Mesenchymal stem cell (in vitro differentiated cells and primary cell): ENCODE data around the gene EFCAB13.

Source experiments
- DNase-seq: peaks from one replicate; pipeline ENCODE4 v3.0.0-alpha.2; 2013
- H2AFZ ChIP-seq: one replicate; pipeline ENCODE4 v1.6.1; 2013; ENCODE audit warnings: low read depth, mild to moderate bottlenecking, control low read depth, inconsistent platforms, low read length, moderate library complexity
- H2AK5ac ChIP-seq: 2 replicates; pipeline ENCODE4 v1.6.1; 2013; ENCODE audit warnings: low read length, moderate library complexity, mild to moderate bottlenecking, inconsistent platforms; ENCODE audit not compliant: severe bottlenecking
- H2BK120ac ChIP-seq: one replicate; pipeline ENCODE4 v1.6.1; 2013; ENCODE audit warnings: low read depth, mild to moderate bottlenecking, inconsistent platforms, low read length, moderate library complexity
- H2BK12ac ChIP-seq, 2 experiments: one replicate each; pipeline ENCODE4 v1.6.1; 2013; ENCODE audit warnings: inconsistent platforms in 2 of 2, low read length in 2 of 2, mild to moderate bottlenecking in 2 of 2, moderate library complexity in 2 of 2, control low read depth in 1 of 2
- H2BK15ac ChIP-seq: one replicate; pipeline ENCODE4 v1.6.1; 2013; ENCODE audit warnings: mild to moderate bottlenecking, low read depth, inconsistent platforms; ENCODE audit not compliant: poor library complexity, severe bottlenecking
- H2BK5ac ChIP-seq: 2 replicates; pipeline ENCODE4 v1.6.1; 2013; ENCODE audit warnings: low read depth, mild to moderate bottlenecking, low read length, control low read depth, inconsistent platforms; ENCODE audit not compliant: poor library complexity, severe bottlenecking
- H3K14ac ChIP-seq, 2 experiments: one replicate each; pipeline ENCODE4 v1.6.1; 2013; ENCODE audit warnings: inconsistent platforms in 2 of 2, low read length in 2 of 2, control low read depth in 1 of 2, mild to moderate bottlenecking in 1 of 2, moderate library complexity in 1 of 2
- H3K18ac ChIP-seq, 2 experiments: one replicate each; pipeline ENCODE4 v1.6.1; 2013; ENCODE audit warnings: inconsistent platforms in 2 of 2, low read length in 2 of 2, control low read depth in 1 of 2, low read depth in 1 of 2, mild to moderate bottlenecking in 1 of 2
- H3K23ac ChIP-seq, 2 experiments: one replicate each; pipeline ENCODE4 v1.6.1; 2013; ENCODE audit warnings: inconsistent platforms in 2 of 2, low read length in 2 of 2, mild to moderate bottlenecking in 2 of 2, moderate library complexity in 2 of 2, control low read depth in 1 of 2
- H3K27ac ChIP-seq: 2 replicates; pipeline ENCODE4 v1.5.1; 2013; ENCODE audit warnings: mild to moderate bottlenecking, moderate library complexity, low read length, control low read depth, inconsistent platforms; ENCODE audit not compliant: poor library complexity, severe bottlenecking
- H3K27me3 ChIP-seq, 2 experiments: 2 replicates each; pipeline versions ENCODE4 v1.6.1 to v1.7.0; 2013; ENCODE audit warnings: low read length in 2 of 2, mild to moderate bottlenecking in 2 of 2, moderate library complexity in 2 of 2, control low read depth in 1 of 2, inconsistent platforms in 1 of 2; ENCODE audit not compliant: control insufficient read depth in 1 of 2, insufficient read depth in 1 of 2
- H3K36me3 ChIP-seq, 2 experiments: 2 replicates each; pipeline versions ENCODE4 v1.6.1 to v1.7.0; 2013; ENCODE audit warnings: low read length in 2 of 2, control low read depth in 1 of 2, inconsistent platforms in 1 of 2, low read depth in 1 of 2, mild to moderate bottlenecking in 1 of 2; ENCODE audit not compliant: insufficient read depth in 2 of 2, control insufficient read depth in 1 of 2
- H3K4ac ChIP-seq, 2 experiments: one replicate each; pipeline ENCODE4 v1.6.1; 2013; ENCODE audit warnings: inconsistent platforms in 2 of 2, low read length in 2 of 2, mild to moderate bottlenecking in 2 of 2, moderate library complexity in 2 of 2, control low read depth in 1 of 2, low read depth in 1 of 2
- H3K4me1 ChIP-seq: 2 replicates; pipeline ENCODE4 v1.6.1; 2013; ENCODE audit warnings: low read depth, low read length, control low read depth; ENCODE audit not compliant: control insufficient read depth, insufficient read depth
- H3K4me2 ChIP-seq: 2 replicates; pipeline ENCODE4 v1.6.1; 2013; ENCODE audit warnings: low read length, mild to moderate bottlenecking, inconsistent platforms; ENCODE audit not compliant: poor library complexity, severe bottlenecking
- H3K4me3 ChIP-seq, 2 experiments: 2 replicates each; pipeline versions ENCODE4 v1.5.1 to v1.7.0; 2013; ENCODE audit warnings: low read length in 2 of 2, mild to moderate bottlenecking in 2 of 2, control low read depth in 1 of 2, low read depth in 1 of 2; ENCODE audit not compliant: insufficient read depth in 1 of 2
- H3K79me1 ChIP-seq: replicated peaks from 2 replicates; pipeline ENCODE4 v1.6.1; 2013; ENCODE audit warnings: mild to moderate bottlenecking, control low read depth, low read length, inconsistent platforms; ENCODE audit not compliant: poor library complexity, severe bottlenecking
- H3K9ac ChIP-seq: 2 replicates; pipeline ENCODE4 v1.7.0; 2013; ENCODE audit warnings: mild to moderate bottlenecking, low read length, moderate library complexity
- H3K9me3 ChIP-seq: 2 replicates; pipeline ENCODE4 v1.7.0; 2013; ENCODE audit warnings: mild to moderate bottlenecking, low read length; ENCODE audit not compliant: control insufficient read depth
- H4K8ac ChIP-seq: one replicate; pipeline ENCODE4 v1.6.1; 2013; ENCODE audit warnings: inconsistent platforms, mild to moderate bottlenecking, low read length, moderate library complexity
- H4K91ac ChIP-seq: one replicate; pipeline ENCODE4 v1.6.1; 2013; ENCODE audit warnings: mild to moderate bottlenecking, low read length, inconsistent platforms
- WGBS: methylation state at CpG from one replicate; pipeline ENCODE4 v1.1.7; 2013; ENCODE audit warnings: mixed read lengths; 5-methylcytosine and 5-hydroxymethylcytosine counted together

Gene EFCAB13

GRCh38 chr17:47286198-47286914, 37.4 kb upstream of the EFCAB13 start:
- peak overlapping the region in 1 of 2 experiments; percentile 12 for H2BK12ac ChIP-seq
- H3K9me3 ChIP-seq = no peaks in the 10 kb centered on the region
- H2AFZ ChIP-seq = no peak overlapping the region
- H3K36me3 ChIP-seq = peaks cover 54 to 100% of the 10 kb centered on the region in 2 experiments
- no peak overlapping the region for H2BK120ac ChIP-seq
- H3K18ac ChIP-seq = no peak overlapping the region
- H3K27me3 ChIP-seq = no peaks in the 10 kb centered on the region
- peaks cover 7% of the 10 kb centered on the region for H3K4me1 ChIP-seq
- no peak overlapping the region for H2BK5ac ChIP-seq
- no peak overlapping the region for H3K27ac ChIP-seq
- no peak overlapping the region for H2BK15ac ChIP-seq
- H4K91ac ChIP-seq = no peak overlapping the region
- peak overlapping the region; percentile 71 for H3K9ac ChIP-seq
- no peak overlapping the region for H3K4ac ChIP-seq
- no peak overlapping the region for H4K8ac ChIP-seq
- 94% methylated on average over 6 of the region's 6 CpGs for WGBS
- H3K4me3 ChIP-seq = no peak overlapping the region
- H2AK5ac ChIP-seq = peak overlapping the region; percentile 35
- DNase-seq = no peak
- no peak overlapping the region for H3K14ac ChIP-seq
- H3K79me1 ChIP-seq = peaks cover 17% of the 10 kb centered on the region
- H3K23ac ChIP-seq = no peak overlapping the region
- no peak overlapping the region for H3K4me2 ChIP-seq

- Histone ChIP-seq H2BK12ac (peak overlapping the region in 1 of 2 experiments; percentile 4), H4K8ac (no peak overlapping the region), H3K27me3 (no peaks in the 10 kb centered on the region), H2BK5ac (no peak overlapping the region), H3K23ac (no peak overlapping the region), H3K9ac (peak overlapping the region; percentile 71), H2AK5ac (peak overlapping the region; percentile 35), H3K36me3 (peaks cover 57 to 100% of the 10 kb centered on the region in 2 experiments), H3K27ac (no peak overlapping the region), H3K9me3 (no peaks in the 10 kb centered on the region), H3K4me2 (no peak overlapping the region), H3K4me1 (peaks cover 6% of the 10 kb centered on the region), H4K91ac (no peak overlapping the region), H2BK120ac (no peak overlapping the region), H3K18ac (no peak overlapping the region), H2AFZ (no peak overlapping the region), H2BK15ac (no peak overlapping the region), H3K4me3 (no peak overlapping the region), H3K79me1 (peaks cover 16% of the 10 kb centered on the region), H3K14ac (no peak overlapping the region), H3K4ac (no peak overlapping the region)
- WGBS = 97% methylated on average over 4 of the region's 4 CpGs
- DNase-seq = no peak
These were observed 36.7 kb upstream of the EFCAB13 start for GRCh38 chr17:47287068-47287467.

DNA sequence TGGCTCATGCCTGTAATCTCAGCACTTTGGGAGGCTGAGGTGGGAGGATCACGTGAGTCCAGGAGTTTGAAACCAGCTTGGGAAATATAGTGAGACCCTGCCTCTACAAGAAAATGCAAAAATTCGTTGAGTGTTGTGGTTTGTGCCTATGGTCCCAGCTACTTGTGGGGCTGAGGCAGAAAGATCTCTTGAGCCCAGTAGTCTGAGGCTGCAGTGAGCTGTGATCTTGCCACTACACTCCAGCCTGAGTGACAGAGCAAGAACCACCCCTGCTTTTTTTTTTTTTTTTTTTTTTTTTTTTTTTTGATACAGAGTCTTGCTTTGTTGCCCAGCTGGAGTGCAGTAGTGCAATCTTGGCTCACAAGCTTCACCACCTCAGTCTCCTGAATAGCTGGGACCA, 36.1 kb upstream of the EFCAB13 start:
- H3K4ac ChIP-seq = no peak overlapping the region
- no peaks in the 10 kb centered on the region for H3K27me3 ChIP-seq
- peaks cover 6% of the 10 kb centered on the region for H3K4me1 ChIP-seq
- no peak overlapping the region for H3K18ac ChIP-seq
- no peak overlapping the region for H2BK5ac ChIP-seq
- H3K36me3 ChIP-seq = peaks cover 61 to 100% of the 10 kb centered on the region in 2 experiments
- H2AFZ ChIP-seq = no peak overlapping the region
- H3K9ac ChIP-seq = peak overlapping the region; percentile 71
- H4K91ac ChIP-seq = no peak overlapping the region
- WGBS = 97% methylated on average over 2 of the region's 2 CpGs
- H2BK15ac ChIP-seq = no peak overlapping the region
- no peak overlapping the region for H3K4me3 ChIP-seq
- H3K23ac ChIP-seq = no peak overlapping the region
- no peak for DNase-seq
- H3K14ac ChIP-seq = no peak overlapping the region
- no peak overlapping the region for H3K4me2 ChIP-seq
- peaks cover 18% of the 10 kb centered on the region for H3K79me1 ChIP-seq
- no peak overlapping the region for H3K27ac ChIP-seq
- H2AK5ac ChIP-seq = peak overlapping the region; percentile 13
- H2BK120ac ChIP-seq = no peak overlapping the region
- H2BK12ac ChIP-seq = no peak overlapping the region
- H4K8ac ChIP-seq = no peak overlapping the region
- no peaks in the 10 kb centered on the region for H3K9me3 ChIP-seq

GRCh38 chr17:47288531-47289116, 35.1 kb upstream of the EFCAB13 start:
- Histone ChIP-seq H3K9ac (no peak overlapping the region), H3K4me1 (peaks cover 6% of the 10 kb centered on the region), H3K79me1 (peaks cover 14% of the 10 kb centered on the region), H3K36me3 (peaks cover 56 to 100% of the 10 kb centered on the region in 2 experiments), H3K9me3 (no peaks in the 10 kb centered on the region), H3K4me2 (no peak overlapping the region), H4K8ac (no peak overlapping the region), H3K27ac (no peak overlapping the region), H3K4ac (no peak overlapping the region), H3K18ac (no peak overlapping the region), H3K14ac (no peak overlapping the region), H3K23ac (no peak overlapping the region), H3K27me3 (no peaks in the 10 kb centered on the region), H2BK120ac (no peak overlapping the region), H2AK5ac (peak overlapping the region; percentile 42), H3K4me3 (no peak overlapping the region), H2AFZ (no peak overlapping the region), H4K91ac (no peak overlapping the region), H2BK15ac (no peak overlapping the region), H2BK5ac (no peak overlapping the region), H2BK12ac (peak overlapping the region in 1 of 2 experiments; percentile 11)
- peak; percentile 30 for DNase-seq
- WGBS = 83% methylated on average over 6 of the region's 6 CpGs
